GM10266 (cell line): Measurements from ENCODE around the gene CNTNAP2.

Experiments used
- DNase-seq: peaks from one replicate; pipeline ENCODE4 v3.0.0; 2012; ENCODE audit errors: extremely low spot score
- CTCF ChIP-seq: IDR thresholded peaks from 2 replicates; pipeline ENCODE4 v1.5.1; 2012; ENCODE audit warnings: mild to moderate bottlenecking, low read depth; ENCODE audit not compliant: control insufficient read depth, insufficient read depth; ENCODE audit errors: missing control alignments

The CNTNAP2 gene

DNA sequence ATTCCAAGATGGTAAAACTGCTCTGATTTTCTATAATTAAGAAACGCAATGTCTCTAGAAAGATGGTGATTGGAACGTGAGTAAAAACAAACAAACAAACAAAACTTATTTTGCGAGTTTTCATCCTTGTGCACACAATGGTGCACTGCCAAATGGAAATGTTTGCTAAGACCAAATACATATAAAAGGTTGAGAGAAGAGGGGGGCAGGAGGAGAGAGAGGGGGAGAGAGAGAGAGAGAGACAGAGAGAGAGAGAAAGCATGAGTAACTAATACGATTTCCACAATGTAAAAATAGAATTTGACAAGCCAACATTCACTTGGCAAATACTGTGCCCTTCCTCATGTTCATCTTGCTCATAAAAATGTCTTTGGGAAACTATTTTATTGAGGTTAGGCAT, 375.4 kb downstream of the CNTNAP2 start:
- TF ChIP-seq CTCF, result no peak
- no peak for DNase-seq

- TF ChIP-seq CTCF, result no peak
- no peak for DNase-seq
These were observed 378.5 kb downstream of the CNTNAP2 start for GRCh38 chr7:146494952-146495596.

- no peak for TF ChIP-seq CTCF
- no peak for DNase-seq
These were observed 380.1 kb downstream of the CNTNAP2 start for GRCh38 chr7:146496657-146497056.

DNA sequence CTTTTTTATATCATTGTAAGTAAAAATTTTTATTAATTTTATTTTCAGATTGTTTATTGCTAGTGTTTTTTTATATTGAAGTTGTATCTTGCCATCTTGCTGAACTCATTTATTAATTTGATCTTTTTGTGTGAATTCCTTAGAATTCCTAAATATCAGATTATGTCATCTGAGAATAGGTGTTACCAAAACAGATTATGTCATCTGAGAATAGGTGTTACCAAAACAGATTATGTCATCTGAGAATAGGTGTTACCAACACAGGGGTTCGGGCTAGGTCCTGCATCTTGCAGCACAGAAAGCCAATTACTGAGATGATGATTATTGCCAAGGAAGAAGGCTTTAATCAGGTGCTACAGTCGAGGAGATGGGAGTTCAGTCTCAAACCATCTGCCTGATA, 383.4 kb downstream of the CNTNAP2 start:
- no peak for DNase-seq
- TF ChIP-seq CTCF, result no peak

DNA sequence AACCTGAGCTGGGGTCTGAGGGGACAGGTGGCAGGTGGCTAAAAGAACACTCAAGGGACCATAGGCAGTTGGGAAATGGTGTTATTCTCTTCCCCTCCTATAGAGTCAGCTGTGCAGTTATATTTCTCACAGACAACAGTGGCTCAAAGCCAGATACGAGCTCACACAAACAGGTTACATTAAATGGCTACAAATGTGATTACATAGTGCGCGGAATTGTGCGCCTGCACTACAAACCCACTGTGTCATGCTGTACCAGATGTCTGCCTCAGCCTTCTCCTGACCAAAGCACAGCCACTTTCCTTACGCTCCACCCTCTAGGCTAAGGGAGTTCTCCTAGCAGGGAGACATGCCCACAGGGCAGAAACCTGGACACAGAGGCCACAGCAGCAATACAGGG, 387.2 kb downstream of the CNTNAP2 start:
- DNase-seq, result no peak
- no peak for TF ChIP-seq CTCF

DNA sequence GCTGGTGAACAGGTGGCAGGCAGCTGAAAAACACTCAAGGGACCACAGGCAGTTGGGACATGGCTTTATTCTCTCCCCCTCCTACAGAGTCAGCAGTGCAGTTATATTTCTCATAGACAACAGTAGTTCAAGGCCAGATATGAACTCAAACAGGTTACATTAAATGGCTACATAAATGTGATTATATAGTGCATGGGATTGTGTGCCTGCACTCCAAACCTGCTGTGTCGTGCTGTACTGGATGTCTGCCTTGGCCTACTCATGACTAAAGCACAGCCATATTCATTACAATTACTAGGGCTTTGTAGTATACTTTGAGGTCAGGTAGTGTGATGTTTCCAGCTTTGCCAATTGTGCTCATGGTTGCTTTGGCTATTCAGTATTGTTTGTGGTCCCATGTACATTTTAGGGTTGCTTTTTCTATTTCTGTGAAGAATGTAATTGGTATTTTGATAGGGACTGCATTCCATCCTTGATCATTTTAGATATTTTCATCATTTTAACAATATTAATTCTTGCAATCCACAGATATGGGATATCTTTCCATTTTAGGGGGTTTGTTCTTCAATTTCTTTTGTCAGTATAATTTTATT, 393.6 kb downstream of the CNTNAP2 start:
- no peak for DNase-seq
- no peak for TF ChIP-seq CTCF

- no peak for TF ChIP-seq CTCF
- no peak for DNase-seq
These were observed 397.7 kb downstream of the CNTNAP2 start for GRCh38 chr7:146514304-146514703.
